Neural cell (in vitro differentiated cells): ENCODE data around the gene PARD6A. TPM values are rescaled to one million over a fixed set of nuclear protein-coding genes. Genes with fewer than 3 reads are reported as not detected.

Source experiments
- H2AFZ ChIP-seq: fragments of 200-600, 300-800 bp; sonication (generic), shearing (Covaris generic); 2 replicates; pipeline ENCODE4 v1.6.0; 2014; ENCODE audit warnings: low read depth, mild to moderate bottlenecking, antibody characterized with exemption, low read length, moderate library complexity
- H3F3A ChIP-seq: fragments of 200-600 bp; shearing (Covaris generic); 2 replicates; pipeline ENCODE4 v1.6.1; 2016; ENCODE audit warnings: mild to moderate bottlenecking, moderate library complexity, mixed read lengths, antibody characterized with exemption, low read length; ENCODE audit not compliant: insufficient read depth, poor library complexity, severe bottlenecking
- H3K27ac ChIP-seq: fragments of 200-600, 300-800 bp; sonication (generic), shearing (Covaris generic); 2 replicates; pipeline ENCODE4 v1.5.1; 2014; ENCODE audit warnings: mild to moderate bottlenecking, low read length, moderate library complexity
- H3K27me3 ChIP-seq: fragments of 300-800, 200-600 bp; sonication (generic), shearing (Covaris generic); 2 replicates; pipeline ENCODE4 v1.6.0; 2014; ENCODE audit warnings: mild to moderate bottlenecking, low read depth, low read length, moderate library complexity; ENCODE audit not compliant: insufficient read depth
- H3K36me3 ChIP-seq: fragments of 300-800, 200-600 bp; sonication (generic), shearing (Covaris generic); 2 replicates; pipeline ENCODE4 v1.5.1; 2014; ENCODE audit warnings: mild to moderate bottlenecking, antibody characterized with exemption, low read length, moderate library complexity; ENCODE audit not compliant: insufficient read depth
- H3K4me2 ChIP-seq: fragments of 300-800, 200-600 bp; sonication (generic), shearing (Covaris generic); 2 replicates; pipeline ENCODE4 v1.6.0; 2014; ENCODE audit warnings: mild to moderate bottlenecking, low read length
- H3K4me3 ChIP-seq: fragments of 300-800, 200-600 bp; sonication (generic), shearing (Covaris generic); 2 replicates; pipeline ENCODE4 v1.5.1; 2014; ENCODE audit warnings: mild to moderate bottlenecking, low read length, moderate library complexity
- H3K79me2 ChIP-seq: fragments of 200-600 bp; shearing (Covaris generic); replicated peaks from 2 replicates; pipeline ENCODE4 v1.6.0; 2014; ENCODE audit warnings: mild to moderate bottlenecking, low read length, moderate library complexity; ENCODE audit not compliant: insufficient read depth
- H3K9ac ChIP-seq: fragments of 300-800, 200-600 bp; sonication (generic), shearing (Covaris generic); 2 replicates; pipeline ENCODE4 v1.6.1; 2016; ENCODE audit warnings: mild to moderate bottlenecking, low read length, mixed read lengths
- H3K9me2 ChIP-seq: fragments of 200-600 bp; shearing (Covaris generic); 2 replicates; pipeline ENCODE4 v1.6.1; 2016; ENCODE audit warnings: mild to moderate bottlenecking, low read length, mixed read lengths; ENCODE audit not compliant: insufficient read depth
- H3K9me3 ChIP-seq: fragments of 200-600, 300-800 bp; sonication (generic), shearing (Covaris generic); 2 replicates; pipeline ENCODE4 v1.6.1; 2016; ENCODE audit warnings: mild to moderate bottlenecking, mixed run types, low read length, moderate library complexity, mixed read lengths
- H4K20me1 ChIP-seq: fragments of 200-600 bp; shearing (Covaris generic); 2 replicates; pipeline ENCODE4 v1.6.1; 2016; ENCODE audit warnings: mild to moderate bottlenecking, mixed run types; ENCODE audit not compliant: insufficient read depth
- EP300 ChIP-seq: fragments of 450-650 bp; conservative IDR thresholded peaks from 2 replicates; pipeline ENCODE4 v1.6.1; 2014; ENCODE audit warnings: antibody characterized with exemption, mild to moderate bottlenecking, moderate library complexity; ENCODE audit not compliant: poor library complexity, severe bottlenecking
- EZH2 ChIP-seq: fragments of 200-600, 300-800 bp; shearing (Covaris generic), sonication (generic); IDR thresholded peaks from 2 replicates; pipeline ENCODE4 v1.6.1; 2014; ENCODE audit warnings: antibody characterized with exemption, low read length, borderline replicate concordance, mild to moderate bottlenecking; ENCODE audit not compliant: insufficient read depth, poor library complexity, severe bottlenecking
- MXI1 ChIP-seq: fragments of 450-650 bp; conservative IDR thresholded peaks from 2 replicates; pipeline ENCODE4 v1.6.1; 2014; ENCODE audit warnings: antibody characterized with exemption, mild to moderate bottlenecking; ENCODE audit not compliant: poor library complexity, severe bottlenecking
- POLR2AphosphoS5 ChIP-seq: IDR thresholded peaks from 2 replicates; pipeline ENCODE4 v1.6.1; 2012
- RAD21 ChIP-seq: fragments of 450-650 bp; conservative IDR thresholded peaks from 2 replicates; pipeline ENCODE4 v1.6.1; 2014; ENCODE audit warnings: antibody characterized with exemption, mild to moderate bottlenecking, moderate library complexity
- SMC3 ChIP-seq: fragments of 450-650 bp; conservative IDR thresholded peaks from 2 replicates; pipeline ENCODE4 v1.6.1; 2014; ENCODE audit warnings: antibody characterized with exemption, mild to moderate bottlenecking, moderate library complexity; ENCODE audit not compliant: poor library complexity
- TAF1 ChIP-seq: IDR thresholded peaks from 2 replicates; pipeline ENCODE4 v1.6.1; 2012; ENCODE audit warnings: low read depth
- polyA plus RNA-seq: library from polyadenylated mRNA; depleted of rRNA; stranded (reverse); fragments of >200 nt; gene quantifications from 2 replicates; pipeline ENCODE4 v1.2.3, GENCODE V29; 2014
- TF ChIP-seq, protein P1 (sequence below): fragments of 450-650 bp; IDR thresholded peaks from 2 replicates; pipeline ENCODE4 v1.5.1; 2014; ENCODE audit warnings: antibody characterized with exemption, mild to moderate bottlenecking, moderate library complexity; ENCODE audit not compliant: poor library complexity, severe bottlenecking
- TF ChIP-seq, protein P2 (sequence below): IDR thresholded peaks from 2 replicates; pipeline ENCODE4 v1.6.1; 2012; ENCODE audit warnings: borderline replicate concordance

PARD6A gene
- polyA plus RNA-seq, 1 donor from 2014 or later = 34.8 TPM

DNA sequence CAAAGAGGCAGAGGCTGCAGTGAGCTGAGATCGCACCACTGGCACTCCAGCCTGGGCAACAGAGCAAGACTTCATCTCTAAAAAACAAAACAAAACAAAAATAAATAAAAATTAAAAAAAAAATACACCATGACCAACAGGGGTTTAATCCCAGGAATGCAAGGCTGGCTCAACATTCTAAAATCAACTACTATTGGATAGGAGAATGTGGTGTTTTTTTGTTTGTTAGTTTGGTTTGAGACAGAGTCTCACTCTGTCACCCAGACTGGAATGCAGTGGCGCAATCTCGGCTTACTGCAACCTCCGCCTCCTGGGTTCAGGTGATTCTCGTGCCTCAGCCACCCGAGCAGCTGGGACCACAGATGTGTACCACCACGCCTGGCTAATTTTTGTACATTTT lies 38.5 kb downstream of the PARD6A start:
- Histone ChIP-seq H3K9me2 (no peaks in the 10 kb centered on the region), H3K36me3 (no peaks in the 10 kb centered on the region), H4K20me1 (peaks cover 8% of the 10 kb centered on the region), H3K9ac (no peak overlapping the region), H3F3A (no peaks in the 10 kb centered on the region), H3K9me3 (no peaks in the 10 kb centered on the region), H3K4me2 (no peak overlapping the region), H3K27ac (no peak overlapping the region), H2AFZ (no peak overlapping the region), H3K27me3 (no peaks in the 10 kb centered on the region), H3K4me3 (no peak overlapping the region), H3K79me2 (peaks cover 12% of the 10 kb centered on the region)
- TF ChIP-seq POLR2AphosphoS5 (no peak), MXI1 (no peak), EZH2 (no peak), SMC3 (no peak), RAD21 (no peak), TAF1 (no peak), EP300 (no peak)
- TF ChIP-seq, protein P1, sequence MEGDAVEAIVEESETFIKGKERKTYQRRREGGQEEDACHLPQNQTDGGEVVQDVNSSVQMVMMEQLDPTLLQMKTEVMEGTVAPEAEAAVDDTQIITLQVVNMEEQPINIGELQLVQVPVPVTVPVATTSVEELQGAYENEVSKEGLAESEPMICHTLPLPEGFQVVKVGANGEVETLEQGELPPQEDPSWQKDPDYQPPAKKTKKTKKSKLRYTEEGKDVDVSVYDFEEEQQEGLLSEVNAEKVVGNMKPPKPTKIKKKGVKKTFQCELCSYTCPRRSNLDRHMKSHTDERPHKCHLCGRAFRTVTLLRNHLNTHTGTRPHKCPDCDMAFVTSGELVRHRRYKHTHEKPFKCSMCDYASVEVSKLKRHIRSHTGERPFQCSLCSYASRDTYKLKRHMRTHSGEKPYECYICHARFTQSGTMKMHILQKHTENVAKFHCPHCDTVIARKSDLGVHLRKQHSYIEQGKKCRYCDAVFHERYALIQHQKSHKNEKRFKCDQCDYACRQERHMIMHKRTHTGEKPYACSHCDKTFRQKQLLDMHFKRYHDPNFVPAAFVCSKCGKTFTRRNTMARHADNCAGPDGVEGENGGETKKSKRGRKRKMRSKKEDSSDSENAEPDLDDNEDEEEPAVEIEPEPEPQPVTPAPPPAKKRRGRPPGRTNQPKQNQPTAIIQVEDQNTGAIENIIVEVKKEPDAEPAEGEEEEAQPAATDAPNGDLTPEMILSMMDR = no peak
- TF ChIP-seq, protein P2, sequence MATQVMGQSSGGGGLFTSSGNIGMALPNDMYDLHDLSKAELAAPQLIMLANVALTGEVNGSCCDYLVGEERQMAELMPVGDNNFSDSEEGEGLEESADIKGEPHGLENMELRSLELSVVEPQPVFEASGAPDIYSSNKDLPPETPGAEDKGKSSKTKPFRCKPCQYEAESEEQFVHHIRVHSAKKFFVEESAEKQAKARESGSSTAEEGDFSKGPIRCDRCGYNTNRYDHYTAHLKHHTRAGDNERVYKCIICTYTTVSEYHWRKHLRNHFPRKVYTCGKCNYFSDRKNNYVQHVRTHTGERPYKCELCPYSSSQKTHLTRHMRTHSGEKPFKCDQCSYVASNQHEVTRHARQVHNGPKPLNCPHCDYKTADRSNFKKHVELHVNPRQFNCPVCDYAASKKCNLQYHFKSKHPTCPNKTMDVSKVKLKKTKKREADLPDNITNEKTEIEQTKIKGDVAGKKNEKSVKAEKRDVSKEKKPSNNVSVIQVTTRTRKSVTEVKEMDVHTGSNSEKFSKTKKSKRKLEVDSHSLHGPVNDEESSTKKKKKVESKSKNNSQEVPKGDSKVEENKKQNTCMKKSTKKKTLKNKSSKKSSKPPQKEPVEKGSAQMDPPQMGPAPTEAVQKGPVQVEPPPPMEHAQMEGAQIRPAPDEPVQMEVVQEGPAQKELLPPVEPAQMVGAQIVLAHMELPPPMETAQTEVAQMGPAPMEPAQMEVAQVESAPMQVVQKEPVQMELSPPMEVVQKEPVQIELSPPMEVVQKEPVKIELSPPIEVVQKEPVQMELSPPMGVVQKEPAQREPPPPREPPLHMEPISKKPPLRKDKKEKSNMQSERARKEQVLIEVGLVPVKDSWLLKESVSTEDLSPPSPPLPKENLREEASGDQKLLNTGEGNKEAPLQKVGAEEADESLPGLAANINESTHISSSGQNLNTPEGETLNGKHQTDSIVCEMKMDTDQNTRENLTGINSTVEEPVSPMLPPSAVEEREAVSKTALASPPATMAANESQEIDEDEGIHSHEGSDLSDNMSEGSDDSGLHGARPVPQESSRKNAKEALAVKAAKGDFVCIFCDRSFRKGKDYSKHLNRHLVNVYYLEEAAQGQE = no peak

- Histone ChIP-seq H3K9me2 (no peaks in the 10 kb centered on the region), H3K9me3 (no peaks in the 10 kb centered on the region), H3K27ac (no peak overlapping the region), H3K79me2 (peaks cover 28% of the 10 kb centered on the region), H3K9ac (no peak overlapping the region), H3F3A (no peaks in the 10 kb centered on the region), H3K27me3 (no peaks in the 10 kb centered on the region), H4K20me1 (peaks cover 12% of the 10 kb centered on the region), H3K4me2 (no peak overlapping the region), H3K4me3 (no peak overlapping the region), H3K36me3 (no peaks in the 10 kb centered on the region), H2AFZ (no peak overlapping the region)
- TF ChIP-seq POLR2AphosphoS5 (peak; percentile 91), MXI1 (no peak), EP300 (peak; percentile 74)
- TF ChIP-seq, protein P2 = no peak
Measured at GRCh38 chr16:67701420-67701819, 40.7 kb downstream of the PARD6A start.
